GM23338 (cell line): ENCODE data around the gene NECTIN2. TPM values are rescaled to one million over a fixed set of nuclear protein-coding genes. Genes with fewer than 3 reads are reported as not detected.

Experiments used
- ATAC-seq: fragments of 200-7000 bp; cut with Tn5 transposase; 3 replicates; pipeline ENCODE4 v1.9.1; 2020
- DNase-seq: peaks from one replicate; pipeline ENCODE4 v3.0.0-alpha.2; 2015; ENCODE audit warnings: low spot score
- H2AFZ ChIP-seq: fragments of 200-600 bp; sonication (generic); 2 replicates; pipeline ENCODE4 v1.8.0; 2016; ENCODE audit warnings: antibody characterized with exemption, mild to moderate bottlenecking, moderate library complexity
- H3F3A ChIP-seq: fragments of 200-600 bp; sonication (generic); replicated peaks from 2 replicates; pipeline ENCODE4 v1.8.0; 2017; ENCODE audit warnings: antibody characterized with exemption, mixed run types, low read depth
- H3K27ac ChIP-seq: fragments of 200-600 bp; sonication (generic); 2 replicates; pipeline ENCODE4 v1.6.1; 2016; ENCODE audit warnings: low read depth
- H3K27me3 ChIP-seq: fragments of 200-600 bp; sonication (generic); 2 replicates; pipeline ENCODE4 v1.8.0; 2016; ENCODE audit warnings: mild to moderate bottlenecking, mixed run types, moderate library complexity; ENCODE audit not compliant: insufficient read depth
- H3K36me3 ChIP-seq: fragments of 200-600 bp; sonication (generic); 2 replicates; pipeline ENCODE4 v1.8.0; 2016; ENCODE audit warnings: mild to moderate bottlenecking; ENCODE audit not compliant: insufficient read depth
- H3K4me1 ChIP-seq: fragments of 200-600 bp; sonication (generic); 2 replicates; pipeline ENCODE4 v1.8.0; 2016; ENCODE audit warnings: mild to moderate bottlenecking, moderate library complexity; ENCODE audit not compliant: insufficient read depth
- H3K4me2 ChIP-seq: fragments of 200-600 bp; sonication (generic); 2 replicates; pipeline ENCODE4 v1.7.1; 2017; ENCODE audit warnings: mixed run types
- H3K4me3 ChIP-seq: fragments of 200-600 bp; sonication (generic); 2 replicates; pipeline ENCODE4 v1.6.1; 2016; ENCODE audit warnings: mixed run types
- H3K79me2 ChIP-seq: fragments of 200-600 bp; sonication (generic); replicated peaks from 2 replicates; pipeline ENCODE4 v1.8.0; 2017; ENCODE audit warnings: mild to moderate bottlenecking; ENCODE audit not compliant: insufficient read depth
- H3K9me2 ChIP-seq: fragments of 200-600 bp; sonication (generic); 2 replicates; pipeline ENCODE4 v1.8.0; 2017; ENCODE audit not compliant: insufficient read depth
- H4K20me1 ChIP-seq: fragments of 200-600 bp; sonication (generic); replicated peaks from 2 replicates; pipeline ENCODE4 v1.8.0; 2017; ENCODE audit warnings: mild to moderate bottlenecking; ENCODE audit not compliant: insufficient read depth
- H3K27ac Mint-ChIP-seq: 2 replicates; pipeline ENCODE4 v1.8.0; 2020; ENCODE audit warnings: inconsistent platforms, mild to moderate bottlenecking, moderate library complexity, mixed read lengths
- H3K27me3 Mint-ChIP-seq: 3 replicates; pipeline ENCODE4 v1.8.0; 2022; ENCODE audit warnings: low read depth, mild to moderate bottlenecking, moderate library complexity, mixed read lengths, inconsistent platforms; ENCODE audit not compliant: insufficient read depth, poor library complexity
- H3K36me3 Mint-ChIP-seq: 3 replicates; pipeline ENCODE4 v1.8.0; 2021; ENCODE audit warnings: low read depth, mild to moderate bottlenecking, inconsistent platforms, moderate library complexity, mixed read lengths
- H3K4me1 Mint-ChIP-seq: 3 replicates; pipeline ENCODE4 v1.8.0; 2020; ENCODE audit warnings: mild to moderate bottlenecking, inconsistent platforms, mixed read lengths
- H3K4me3 Mint-ChIP-seq: 3 replicates; pipeline ENCODE4 v1.8.0; 2021; ENCODE audit warnings: moderate library complexity, mild to moderate bottlenecking, inconsistent platforms, mixed read lengths
- H3K9me3 Mint-ChIP-seq: 3 replicates; pipeline ENCODE4 v1.8.0; 2020; ENCODE audit warnings: moderate library complexity, mild to moderate bottlenecking, inconsistent platforms, mixed read lengths
- CREB1 ChIP-seq: fragments of 250-450 bp; sonication (Bioruptor Pico); IDR thresholded peaks from 2 replicates; pipeline ENCODE4 v1.5.0; 2020; ENCODE audit warnings: low read depth, mild to moderate bottlenecking, moderate library complexity
- CTCF ChIP-seq, 2 experiments: fragments of 200-600 bp in 1 of 2; sonication (generic) in 1 of 2; conservative IDR thresholded peaks; 2 replicates each; pipeline versions ENCODE4 v1.5.1 to v1.6.1; 2016 to 2017; ENCODE audit warnings: antibody characterized with exemption in 2 of 2, low read depth in 2 of 2, mild to moderate bottlenecking in 2 of 2, moderate library complexity in 1 of 2
- ETS1 ChIP-seq: IDR thresholded peaks from 2 replicates; pipeline ENCODE4 v1.6.1; 2016; ENCODE audit warnings: antibody characterized with exemption
- EZH2 ChIP-seq: fragments of 200-600 bp; sonication (generic); IDR thresholded peaks from one replicate; pipeline ENCODE4 v1.8.0; 2017; ENCODE audit warnings: antibody characterized with exemption, mild to moderate bottlenecking, low read depth; ENCODE audit not compliant: unreplicated experiment
- EZH2phosphoT487 ChIP-seq: fragments of 200-600 bp; sonication (generic); IDR thresholded peaks from one replicate; pipeline ENCODE4 v1.8.1; 2018; ENCODE audit warnings: antibody characterized with exemption; ENCODE audit not compliant: unreplicated experiment
- JUNB ChIP-seq: IDR thresholded peaks from one replicate; pipeline ENCODE4 v1.6.1; 2016; ENCODE audit warnings: antibody characterized with exemption; ENCODE audit not compliant: unreplicated experiment
- NANOG ChIP-seq: IDR thresholded peaks from 2 replicates; pipeline ENCODE4 v1.6.1; 2016; ENCODE audit warnings: antibody characterized with exemption, borderline replicate concordance
- POLR2AphosphoS5 ChIP-seq: IDR thresholded peaks from 2 replicates; pipeline ENCODE4 v1.6.1; 2016; ENCODE audit warnings: antibody characterized with exemption, low read depth
- REST ChIP-seq: IDR thresholded peaks from one replicate; pipeline ENCODE4 v1.6.1; 2018; ENCODE audit warnings: antibody characterized with exemption; ENCODE audit not compliant: unreplicated experiment
- STAT1 ChIP-seq: IDR thresholded peaks from one replicate; pipeline ENCODE4 v1.6.1; 2016; ENCODE audit warnings: antibody characterized with exemption; ENCODE audit not compliant: unreplicated experiment
- ZNF114 ChIP-seq: fragments of 250-450 bp; sonication (Bioruptor Pico); IDR thresholded peaks from 2 replicates; pipeline ENCODE4 v1.5.0; 2020; ENCODE audit warnings: mild to moderate bottlenecking, moderate library complexity
- ZNF331 ChIP-seq: fragments of 250-450 bp; sonication (Bioruptor Pico); IDR thresholded peaks from 2 replicates; pipeline ENCODE4 v1.5.0; 2020; ENCODE audit warnings: low read depth, mild to moderate bottlenecking, moderate library complexity
- ZNF462 ChIP-seq: fragments of 250-450 bp; sonication (Bioruptor Pico); IDR thresholded peaks from 2 replicates; pipeline ENCODE4 v1.5.0; 2020; ENCODE audit warnings: mild to moderate bottlenecking, moderate library complexity
- polyA plus RNA-seq: library from polyadenylated mRNA; unstranded; fragments of >200 nt; fragmentation: Nextera tagmentation; extraction: Ambion mirVana; gene quantifications from 2 replicates; pipeline ENCODE4 v1.2.1, GENCODE V29; 2016
- total RNA-seq: library from RNA; depleted of rRNA; stranded (reverse); fragments of >200 nt; shearing (Covaris generic); gene quantifications from 2 replicates; pipeline ENCODE4 v1.2.3, GENCODE V29; 2014

Gene NECTIN2
- total and polyA plus RNA-seq, 2 experiments from 2014 or later: 109 to 230 TPM

- H3K27ac ChIP-seq: no peak overlapping the region
- H3K4me2 ChIP-seq: peak overlapping the region; percentile 24; the same call in 1 of the 2 replicates
- DNase-seq (no peak), ATAC-seq (no peak)
- H3K36me3 Mint-ChIP-seq: peaks cover 10% of the 10 kb centered on the region
- no peaks in the 10 kb centered on the region for H3K9me2 ChIP-seq
- peaks cover 56% of the 10 kb centered on the region for H3K27me3 ChIP-seq
- no peak overlapping the region for H2AFZ ChIP-seq
- H3K79me2 ChIP-seq: no peaks in the 10 kb centered on the region
- peaks cover 34% of the 10 kb centered on the region for H3K4me1 ChIP-seq
- H3K4me3 ChIP-seq: no peak overlapping the region
- TF ChIP-seq EZH2 (no peak), ZNF462 (CRISPR knock-in tag) (no peak), ETS1 (no peak), REST (no peak), POLR2AphosphoS5 (no peak), CREB1 (CRISPR knock-in tag) (no peak), JUNB (no peak), STAT1 (no peak), ZNF331 (CRISPR knock-in tag) (no peak), NANOG (no peak), CTCF (conservative IDR thresholded peaks at IDR 0.05; ENCODE audit: low read depth in 2 of 2) (no peak), ZNF114 (CRISPR knock-in tag) (no peak), EZH2phosphoT487 (no peak)
- peaks cover 46% of the 10 kb centered on the region for H3K27me3 Mint-ChIP-seq
- peaks cover 6% of the 10 kb centered on the region; the same call in 1 of the 2 replicates for H4K20me1 ChIP-seq
- H3K9me3 Mint-ChIP-seq: no peaks in the 10 kb centered on the region; the same call in 2 of the 3 replicates
- no peaks in the 10 kb centered on the region for H3K36me3 ChIP-seq
- H3K4me3 Mint-ChIP-seq: no peak overlapping the region
- H3K27ac Mint-ChIP-seq: no peak overlapping the region; the same call in 1 of the 2 replicates
- H3F3A ChIP-seq: 0 out of 2 replicates have a peak, but pooled peaks cover 6% of the 10 kb centered on the region
- peaks cover 36% of the 10 kb centered on the region for H3K4me1 Mint-ChIP-seq
These were observed 39.8 kb upstream of the NECTIN2 start for GRCh38 chr19:44806291-44806690.
